Measurements from ENCODE around the gene BCAS3.
"Not testable (repeated sequence)": the region's sequence is repeated elsewhere in the genome, so short reads cannot be mapped to it uniquely, and the experiment has no call there.

Gene BCAS3

DNA sequence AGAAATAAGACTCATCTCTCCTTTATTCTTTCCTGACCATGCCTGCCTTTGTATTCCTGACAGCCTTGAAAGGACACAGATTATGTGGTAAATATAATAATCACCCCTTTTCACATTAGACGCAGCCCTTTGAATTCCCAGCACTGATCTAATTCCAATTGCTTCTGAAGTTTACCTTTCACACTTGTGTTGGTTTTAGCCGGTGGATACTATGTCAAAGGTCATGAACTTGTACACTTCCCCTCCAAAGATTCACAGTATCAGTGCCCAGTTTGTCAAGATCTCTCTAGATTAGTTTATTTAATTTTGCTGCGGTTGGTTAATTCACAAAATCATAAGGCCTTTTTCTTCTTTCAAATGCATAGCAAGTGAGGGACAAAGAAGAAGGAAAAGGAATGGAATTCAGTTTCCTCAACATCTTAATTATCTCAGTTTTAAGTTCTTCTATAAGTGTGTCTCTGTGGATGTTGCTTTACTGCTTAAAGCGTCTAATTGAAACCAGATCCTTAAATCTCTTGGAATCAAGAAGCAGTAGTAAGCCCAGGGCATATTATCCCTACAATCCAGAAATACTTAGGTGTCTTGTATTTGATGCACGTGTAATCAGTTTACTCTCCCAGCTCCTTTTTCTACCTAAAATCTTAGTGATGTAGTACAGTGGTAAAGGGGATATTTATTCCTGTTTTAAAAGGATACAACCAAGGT, 547.7 kb downstream of the BCAS3 start:
- DNase-seq (ENCODE audit: low read depth in 2 of 2) = no peak

DNA sequence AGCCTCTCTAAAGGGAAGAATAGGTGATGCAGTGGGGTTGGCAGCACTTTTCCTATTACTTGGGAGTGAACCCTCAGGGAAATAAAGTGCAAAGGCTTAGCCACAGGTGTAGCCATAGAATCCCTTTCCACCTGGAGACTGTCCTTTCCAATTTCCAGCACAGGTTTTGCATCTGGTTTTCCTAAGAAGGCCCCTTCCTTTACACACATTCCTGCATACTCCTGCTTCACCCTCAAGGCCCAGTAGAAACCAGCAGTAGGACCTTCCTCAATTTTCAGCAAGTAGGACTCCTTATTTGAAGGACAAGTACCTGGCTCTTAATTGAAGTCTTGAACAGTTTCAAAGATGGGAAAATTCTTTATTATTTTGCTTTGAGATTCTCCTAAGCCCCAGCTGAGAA, 550.2 kb downstream of the BCAS3 start:
- DNase-seq (ENCODE audit: low read depth in 2 of 2) = no peak

DNA sequence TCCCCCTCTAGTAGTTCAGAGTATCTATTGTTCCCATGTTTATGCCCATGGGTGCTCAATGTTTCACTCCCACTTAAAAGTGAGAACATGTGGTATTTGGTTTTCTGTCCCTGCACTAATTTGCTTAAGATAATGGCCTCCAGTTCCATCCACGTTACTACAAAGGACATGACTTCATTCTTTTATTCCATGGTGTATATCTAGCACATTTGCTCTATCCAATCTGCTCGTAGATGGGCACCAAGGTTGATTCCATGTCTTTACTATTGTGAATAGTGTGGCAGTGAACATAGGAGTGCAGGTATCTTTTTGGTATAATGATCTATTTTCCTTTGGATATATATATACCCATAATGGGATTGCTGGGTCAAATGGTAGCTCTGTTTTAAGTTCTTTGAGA, 552.8 kb downstream of the BCAS3 start:
- DNase-seq (ENCODE audit: low read depth in 2 of 2) = no peak

DNA sequence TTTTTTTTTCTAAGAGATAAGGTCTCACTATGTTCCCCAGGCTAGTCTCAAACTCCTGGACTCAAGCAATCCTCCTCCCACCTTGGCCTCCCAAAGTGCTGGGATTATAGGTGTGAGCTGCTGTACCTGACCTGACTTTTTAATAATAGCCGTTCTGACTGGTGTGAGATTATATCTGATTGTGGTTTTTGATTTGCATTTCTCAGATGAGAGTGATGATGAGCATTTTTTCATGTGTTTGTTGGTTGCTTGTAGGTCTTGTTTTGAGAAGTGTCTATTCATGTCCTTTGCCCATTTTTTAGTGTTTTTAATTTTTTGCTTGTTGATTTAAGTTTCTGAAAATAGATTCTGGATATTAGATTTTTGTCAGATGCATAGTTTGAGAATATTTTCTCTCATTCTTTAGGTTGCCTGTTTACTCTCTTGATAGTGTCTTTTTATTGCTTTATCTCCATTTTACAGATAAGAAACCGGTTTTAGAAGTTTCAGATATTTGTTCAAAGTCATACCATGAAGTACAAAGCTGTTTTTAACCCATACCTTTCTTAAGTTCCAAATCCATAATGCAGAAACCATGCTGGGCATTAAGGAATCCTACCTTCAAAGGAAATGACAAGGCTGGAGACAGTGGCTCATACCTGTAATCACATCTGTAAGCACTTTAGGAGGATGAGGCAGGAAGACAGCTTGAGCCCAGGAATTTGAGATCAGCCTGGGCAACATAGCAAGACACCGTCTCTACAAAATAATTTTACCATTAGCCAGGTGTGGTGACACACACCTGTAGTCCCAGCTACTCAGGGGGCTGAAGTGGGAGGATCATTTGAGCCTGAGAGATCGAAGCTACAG, 553.5 kb downstream of the BCAS3 start:
- no peak for DNase-seq (ENCODE audit: low read depth in 2 of 2)

DNA sequence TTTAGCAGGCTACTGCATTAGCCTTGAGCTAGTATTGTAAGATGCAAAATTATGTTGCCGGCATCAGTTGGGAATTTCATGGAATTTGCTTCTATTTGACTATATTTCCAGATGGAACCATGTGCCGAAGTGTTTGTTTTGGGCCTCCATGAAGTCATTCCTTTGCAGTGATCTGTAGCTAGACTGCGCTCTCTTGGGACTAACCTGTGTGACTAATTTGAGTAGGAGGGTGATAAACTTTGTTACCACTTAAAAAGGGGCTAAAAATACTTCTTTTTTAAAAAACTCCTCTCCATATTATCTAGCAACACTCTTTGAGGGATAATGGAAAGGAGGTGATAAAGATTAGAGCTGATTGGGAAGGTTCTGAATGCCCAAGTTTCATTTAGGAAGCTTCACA, 555.2 kb downstream of the BCAS3 start:
- no peak for DNase-seq (ENCODE audit: low read depth in 2 of 2)

DNA sequence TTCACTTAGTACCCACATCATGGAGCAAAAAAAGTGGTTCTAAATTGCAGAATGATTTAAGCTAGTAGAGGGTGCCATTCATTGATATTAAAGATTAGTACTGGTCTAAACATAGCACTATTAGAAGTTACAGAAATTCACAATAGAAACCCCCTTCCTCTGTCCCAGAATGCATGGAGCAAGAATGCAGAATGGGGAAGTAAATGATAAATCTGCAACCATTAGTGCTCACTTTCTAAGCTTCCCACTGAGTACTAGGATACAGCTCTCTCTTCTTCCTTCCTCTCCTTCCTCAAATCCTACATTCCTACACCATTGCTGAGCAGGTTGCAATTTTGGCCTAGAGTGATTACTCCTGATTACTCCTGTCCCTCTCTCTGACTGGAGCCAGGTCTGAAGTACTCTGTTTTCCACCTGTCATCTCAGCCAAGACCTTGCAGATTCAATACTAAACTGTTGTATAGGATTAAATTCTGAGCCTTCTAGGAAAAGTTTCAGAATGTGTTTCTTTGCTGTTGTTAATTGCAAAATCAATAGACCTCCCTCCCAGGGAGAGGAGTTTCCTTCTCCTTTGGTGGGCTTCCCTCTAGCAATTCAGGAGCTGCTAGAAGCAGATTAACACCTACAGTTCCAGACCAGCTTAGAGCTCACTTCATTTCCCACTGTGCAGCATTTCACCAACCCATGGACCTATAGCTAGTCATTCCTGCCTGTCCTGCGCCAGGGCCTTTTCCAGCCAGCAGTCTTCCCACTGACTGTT, 556.5 kb downstream of the BCAS3 start:
- no peak for DNase-seq (ENCODE audit: low read depth in 2 of 2)

DNA sequence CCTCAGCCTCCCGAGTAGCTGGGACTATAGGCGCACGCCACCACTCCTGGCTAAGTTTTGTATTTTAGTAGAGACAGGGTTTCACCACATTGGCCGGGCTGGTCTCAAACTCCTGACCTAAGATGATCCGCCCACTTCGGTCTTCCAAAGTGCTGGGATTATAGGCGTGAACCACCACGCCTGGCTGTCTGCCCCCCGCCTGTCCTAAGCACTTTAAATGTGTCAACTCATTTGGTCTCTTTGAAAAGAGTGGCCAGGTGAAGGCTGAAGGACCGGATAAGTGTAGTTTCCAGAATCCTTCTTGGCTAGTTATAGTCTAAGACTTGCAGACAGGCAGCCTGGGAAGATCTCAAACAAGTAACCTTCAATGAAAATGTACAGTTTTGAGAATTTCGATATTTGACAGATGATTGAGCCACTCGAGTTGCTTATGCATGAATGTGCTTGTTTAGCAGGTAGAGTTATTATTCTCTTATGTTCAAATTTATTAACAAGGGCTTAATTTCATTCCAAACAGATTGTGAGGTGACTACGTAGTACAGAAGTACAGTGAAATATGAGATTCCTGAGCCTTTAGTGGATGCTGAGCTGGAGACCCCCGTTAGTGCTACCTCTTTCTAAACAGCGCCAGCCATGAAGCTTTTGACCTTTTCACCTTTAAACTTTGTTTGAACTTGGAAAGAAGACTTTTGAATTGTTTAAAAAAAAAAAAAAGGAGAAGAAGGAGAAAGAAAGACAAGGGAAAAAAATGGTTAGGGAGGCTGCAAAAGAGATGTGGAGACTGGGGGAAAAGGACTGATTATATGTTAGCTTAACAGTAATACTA, 557.6 kb downstream of the BCAS3 start:
- DNase-seq (ENCODE audit: low read depth in 2 of 2) = no peak

DNA sequence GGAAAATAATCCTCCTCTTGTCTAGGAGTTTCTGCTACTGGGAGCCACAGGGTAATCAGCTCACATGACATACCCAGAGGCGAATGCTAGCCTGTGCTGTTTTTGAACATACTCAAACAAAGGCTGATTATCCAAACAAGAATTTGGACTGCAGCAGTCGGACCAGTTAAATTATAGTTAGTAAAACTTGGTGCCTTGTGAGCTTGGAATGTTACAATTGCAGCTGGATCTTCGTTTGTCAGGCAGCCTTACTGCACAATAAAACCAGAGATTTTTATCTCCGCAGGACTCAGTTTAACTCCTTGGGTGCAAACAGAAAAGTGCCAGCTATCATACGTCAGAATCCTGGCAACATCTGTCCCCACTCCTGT, 558.2 kb downstream of the BCAS3 start:
- no peak for DNase-seq (ENCODE audit: low read depth in 2 of 2)

DNA sequence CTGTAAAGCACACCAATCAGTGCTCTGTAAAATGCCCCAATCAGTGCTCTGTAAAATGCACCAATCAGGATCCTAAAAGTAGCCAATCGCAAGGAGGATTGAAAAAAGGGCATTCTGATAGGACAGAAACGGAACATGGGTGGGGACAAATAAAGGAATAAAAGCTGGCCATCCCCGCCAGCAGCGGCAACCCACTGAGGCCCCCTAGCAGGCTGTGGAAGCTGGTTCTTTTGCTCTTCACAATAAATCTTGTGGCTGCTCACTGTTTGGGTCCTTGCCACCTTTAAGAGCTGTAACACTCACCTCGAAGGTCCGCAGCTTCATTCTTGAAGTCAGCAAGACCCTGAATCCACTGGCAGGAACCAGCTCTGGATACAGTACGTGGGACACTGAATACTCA, 559.6 kb downstream of the BCAS3 start:
- DNase-seq (ENCODE audit: low read depth in 2 of 2) = no peak

DNA sequence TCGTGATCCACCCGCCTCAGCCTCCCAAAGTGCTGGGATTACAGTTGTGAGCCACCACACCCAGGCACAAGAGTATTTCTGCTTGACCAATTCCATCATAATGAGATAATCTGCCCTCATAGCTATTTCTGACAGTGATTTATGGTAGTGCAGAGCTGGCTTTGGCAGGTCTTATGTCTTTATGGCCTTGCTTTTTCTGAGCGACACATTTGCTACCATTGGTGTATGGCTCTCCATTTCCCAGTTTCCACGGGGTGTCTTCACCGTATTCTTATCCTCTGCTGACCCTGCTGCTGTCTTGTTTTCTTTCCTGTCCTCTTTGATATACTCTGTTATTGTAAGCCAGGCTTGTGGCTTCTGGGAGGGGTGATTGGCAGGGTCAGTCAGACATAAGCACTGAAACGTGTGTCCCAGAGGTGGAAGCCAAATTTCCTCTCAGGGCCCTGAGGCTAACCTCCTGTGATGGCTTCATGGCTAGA, 560.8 kb downstream of the BCAS3 start:
- no peak for DNase-seq (ENCODE audit: low read depth in 2 of 2)

DNA sequence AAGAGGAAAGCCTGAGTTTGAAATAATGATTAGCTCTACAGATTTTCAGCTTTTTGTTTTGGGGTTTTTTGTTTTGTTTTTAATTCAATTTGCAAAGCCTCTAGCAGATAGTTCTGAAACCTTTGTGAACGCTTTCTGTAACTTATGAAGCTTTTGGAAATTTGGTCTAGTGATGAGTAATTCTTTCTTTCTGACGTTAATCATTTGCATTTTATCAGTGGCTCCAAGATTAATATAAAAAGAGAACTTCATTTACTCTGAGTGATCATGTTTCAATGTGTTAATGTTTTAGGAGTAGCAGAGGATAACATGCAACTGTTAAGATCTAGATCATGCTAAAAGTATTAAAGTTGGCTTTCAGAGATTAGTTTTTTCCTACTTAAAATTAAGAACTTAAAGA, 561.7 kb downstream of the BCAS3 start:
- DNase-seq (ENCODE audit: low read depth in 2 of 2) = no peak

DNA sequence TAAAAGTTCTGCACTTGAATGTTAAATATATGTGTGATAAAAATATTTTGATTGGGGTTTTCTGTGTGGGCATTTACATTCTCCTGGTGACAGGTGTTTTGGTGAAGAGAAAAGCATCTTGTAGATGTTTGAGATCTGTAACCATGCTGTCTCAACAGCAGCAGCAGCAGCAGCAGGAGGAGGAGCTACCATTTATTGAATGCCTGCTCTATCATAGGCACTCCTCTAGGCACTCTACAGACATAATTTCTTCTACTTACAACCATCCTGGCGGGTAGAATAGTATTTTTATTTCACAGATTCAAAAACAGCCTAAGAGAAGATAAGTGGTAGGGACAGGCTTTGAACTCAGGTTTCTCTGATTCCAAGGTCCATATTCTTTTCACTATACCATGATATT, 562.3 kb downstream of the BCAS3 start:
- no peak for DNase-seq (ENCODE audit: low read depth in 2 of 2)

DNA sequence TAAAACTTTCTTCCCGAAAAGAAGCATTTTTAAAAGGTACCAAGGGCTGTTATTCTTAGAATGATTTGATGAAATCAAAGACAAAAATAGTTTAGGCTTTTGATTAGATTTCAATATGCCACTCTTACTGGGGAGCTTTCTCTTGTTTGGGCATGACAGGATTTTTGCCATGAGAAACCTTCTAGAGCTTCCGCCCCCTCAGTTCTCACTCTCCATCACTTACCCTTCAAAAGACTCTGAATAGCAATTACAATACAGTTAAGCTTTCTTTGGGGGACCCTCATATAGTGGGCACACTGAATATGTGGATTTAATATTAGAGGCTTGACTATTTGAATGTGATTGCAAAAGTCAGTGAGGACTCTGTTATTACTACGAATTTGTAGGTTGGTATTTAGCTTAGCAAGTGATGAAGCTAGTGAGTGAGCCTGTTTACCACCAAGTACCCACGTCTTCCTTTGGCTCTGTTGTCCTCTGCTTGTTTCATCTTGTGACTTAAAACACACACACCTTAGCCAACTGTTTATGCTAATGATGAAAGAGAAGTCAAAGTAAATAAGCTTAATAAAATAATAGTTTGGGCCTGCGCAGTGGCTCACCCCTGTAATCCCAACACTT, 563.3 kb downstream of the BCAS3 start:
- DNase-seq (ENCODE audit: low read depth in 2 of 2) = no peak

DNA sequence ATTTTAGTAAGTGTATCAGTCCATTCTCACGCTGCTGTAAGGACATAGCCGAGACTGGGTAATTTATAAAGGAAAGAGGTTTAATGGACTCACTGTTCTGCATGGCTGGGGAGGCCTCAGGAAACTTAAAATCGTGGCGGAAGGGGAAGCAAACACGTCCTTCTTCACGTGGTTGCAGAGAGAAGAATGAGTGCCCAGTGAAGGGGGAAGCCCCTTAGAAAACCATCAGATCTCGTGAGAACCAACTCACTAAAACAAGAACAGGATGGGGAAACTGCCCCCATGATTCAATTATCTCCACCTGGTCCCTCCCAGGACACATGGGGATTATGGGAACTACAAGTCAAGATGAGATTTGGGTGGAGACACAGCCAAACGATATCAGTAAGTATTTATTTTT, 567.3 kb downstream of the BCAS3 start:
- not testable (repeated sequence) for DNase-seq (ENCODE audit: low read depth in 2 of 2)

DNA sequence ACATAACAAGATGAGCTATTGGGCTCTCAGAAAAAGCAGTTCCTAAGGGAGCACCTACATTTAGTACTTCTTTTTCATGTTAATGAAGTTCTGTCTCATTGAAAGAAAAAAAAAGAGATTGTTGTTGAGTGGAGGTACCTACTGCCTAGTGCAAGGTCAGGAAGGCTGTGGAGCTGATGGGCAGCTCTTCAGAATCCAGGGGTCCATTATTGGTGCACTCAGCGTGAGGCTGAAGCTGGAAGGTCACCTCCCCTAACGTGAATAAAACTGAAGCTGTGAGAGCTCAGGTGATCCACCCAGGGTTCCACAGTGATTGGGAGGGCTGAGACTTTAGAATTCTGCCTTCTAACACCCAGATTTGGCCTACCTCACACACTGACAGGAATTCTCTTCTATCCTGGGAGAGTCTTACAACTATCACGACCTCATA, 568.1 kb downstream of the BCAS3 start:
- no peak for DNase-seq (ENCODE audit: low read depth in 2 of 2)

DNA sequence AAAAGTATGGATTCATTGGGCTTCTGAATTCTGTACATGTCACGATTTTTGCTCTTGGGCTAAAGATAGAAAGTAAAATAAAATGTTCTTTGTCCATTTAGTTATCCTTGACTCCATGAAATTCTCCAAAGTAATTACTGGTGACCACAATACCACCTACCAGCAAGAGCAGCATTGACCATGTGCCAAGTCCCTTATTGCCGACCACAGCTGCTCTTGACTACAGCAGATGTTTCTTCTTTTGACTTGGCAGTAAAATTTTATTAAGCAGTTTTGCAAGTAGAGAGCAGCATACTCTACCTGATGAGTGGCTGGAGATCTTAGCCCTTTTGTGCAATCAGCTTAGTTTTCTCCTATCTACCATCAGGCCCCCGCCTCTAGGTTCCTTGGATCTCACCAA, 569.8 kb downstream of the BCAS3 start:
- DNase-seq (ENCODE audit: low read depth in 2 of 2) = no peak

DNA sequence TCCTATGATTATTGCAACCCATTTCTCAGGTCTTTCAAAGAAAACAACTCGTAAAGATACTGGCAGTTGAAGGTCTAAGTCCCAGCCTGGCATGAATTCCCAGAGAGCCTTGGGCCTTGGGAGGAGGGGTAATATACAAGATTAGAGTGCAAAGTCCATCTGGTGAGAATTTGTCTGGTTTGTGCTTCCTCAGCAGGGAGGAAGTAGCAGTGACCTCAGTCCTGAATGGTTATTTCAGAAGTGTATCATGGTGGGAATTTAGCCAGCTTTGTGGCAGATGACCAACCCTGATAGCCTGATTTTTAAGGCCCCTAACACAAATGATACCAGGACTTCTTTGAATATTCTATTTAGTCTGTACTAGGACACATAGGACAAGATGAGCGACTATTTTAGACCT, 570.7 kb downstream of the BCAS3 start:
- DNase-seq (ENCODE audit: low read depth in 2 of 2) = no peak

DNA sequence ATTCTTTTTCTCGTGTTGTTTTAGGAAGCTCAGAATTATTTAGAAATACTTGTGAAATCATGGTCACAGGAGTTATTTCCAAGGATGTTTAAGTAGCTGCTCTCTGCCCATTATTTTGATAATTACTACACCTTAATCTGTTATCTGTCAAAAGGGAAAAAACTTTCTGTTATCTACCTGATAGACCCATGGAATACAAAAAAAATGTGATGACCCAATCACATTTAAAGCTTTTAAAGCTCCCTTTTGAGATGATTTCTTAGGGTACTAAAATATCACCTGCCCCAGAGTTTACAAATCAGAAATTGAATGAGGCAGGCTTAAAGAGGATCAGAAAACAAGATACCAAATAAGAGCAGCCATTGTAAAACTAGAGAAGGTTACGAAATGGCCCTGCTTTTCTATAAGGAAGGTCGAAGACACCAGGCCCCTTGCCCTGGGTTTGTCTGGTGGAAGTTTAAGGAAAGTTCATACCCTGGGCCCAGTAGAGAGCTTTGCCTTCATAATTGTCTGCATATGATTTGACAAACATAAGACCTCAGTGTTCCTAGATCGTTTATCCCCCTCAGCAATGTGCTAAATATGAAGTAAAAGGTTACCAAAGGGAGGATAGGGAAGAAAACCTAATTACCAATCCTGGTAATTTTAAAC, 572.1 kb downstream of the BCAS3 start:
- DNase-seq (ENCODE audit: low read depth in 2 of 2) = no peak

DNA sequence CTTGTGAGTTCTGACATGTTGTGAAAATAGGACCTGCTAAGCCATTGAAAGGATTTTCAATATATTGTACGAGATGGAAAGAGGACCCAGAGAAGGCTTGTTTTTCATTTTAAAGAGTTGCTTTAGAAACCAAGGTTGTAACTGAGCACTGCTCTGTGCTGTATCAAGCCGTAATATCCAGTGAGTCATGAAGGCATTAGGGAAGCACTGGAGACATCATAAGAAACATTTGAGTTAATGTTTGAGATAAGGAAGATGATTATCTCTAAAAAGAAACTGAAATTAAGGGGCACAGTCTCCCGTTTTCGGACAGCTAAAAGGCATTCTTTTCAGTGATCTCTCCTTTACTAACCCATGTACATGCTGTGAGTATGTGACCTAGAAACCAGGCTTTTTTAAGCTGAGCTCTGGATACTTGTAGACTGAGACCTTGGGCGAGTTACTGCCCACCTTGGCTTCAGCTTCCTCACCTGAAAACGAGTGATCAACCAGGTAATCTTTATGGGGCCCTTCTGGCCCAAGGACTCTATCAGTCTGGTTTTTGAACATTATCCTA, 572.8 kb downstream of the BCAS3 start:
- no peak for DNase-seq (ENCODE audit: low read depth in 2 of 2)
